OCI-LY7 (cell line): ENCODE measurements around the gene CDR2L. TPM values are rescaled to one million over a fixed set of nuclear protein-coding genes. Genes with fewer than 3 reads are reported as not detected.

Experiments used
- BruUV-seq: library from RNA; stranded (reverse); fragments of 400-500 nt; replicated peaks from 2 replicates; lab custom pipeline; 2021; lab: Mats Ljungman, UMichigan
- CTCF ChIA-PET: fragments of 300-600 bp; sonication (Branson Sonifier 250); formaldehyde crosslinking; loops from one replicate; lab custom pipeline; 2022; ENCODE audit warnings: antibody characterized with exemption; ENCODE audit not compliant: unreplicated experiment; lab: Charles Lee
- POLR2A ChIA-PET: fragments of 300-600 bp; sonication (Branson Sonifier 250); formaldehyde crosslinking; loops from one replicate; lab custom pipeline; 2022; ENCODE audit warnings: antibody characterized with exemption; lab: Charles Lee
- DNase-seq: peaks from one replicate; pipeline ENCODE4 v3.0.0-alpha.2; 2015; ENCODE audit warnings: low spot score
- H2AFZ ChIP-seq: fragments of 200-600 bp; sonication (generic), shearing (Covaris generic); 2 replicates; pipeline ENCODE4 v1.6.1; 2014; ENCODE audit warnings: mild to moderate bottlenecking, antibody characterized with exemption, low read length, moderate library complexity
- H3K27ac ChIP-seq: fragments of 200-600 bp; sonication (generic); 2 replicates; pipeline ENCODE4 v1.5.1; 2014; ENCODE audit warnings: mixed run types, low read depth, mild to moderate bottlenecking, moderate library complexity, low read length, inconsistent platforms; ENCODE audit not compliant: poor library complexity, severe bottlenecking
- H3K36me3 ChIP-seq: fragments of 200-600 bp; sonication (generic); 2 replicates; pipeline ENCODE4 v1.6.1; 2014; ENCODE audit warnings: mild to moderate bottlenecking, antibody characterized with exemption, low read length, moderate library complexity, mixed read lengths; ENCODE audit not compliant: insufficient read depth
- H3K4me1 ChIP-seq: fragments of 200-600 bp; sonication (generic); 2 replicates; pipeline ENCODE4 v1.5.1; 2014; ENCODE audit warnings: mild to moderate bottlenecking, low read length; ENCODE audit not compliant: insufficient read depth, poor library complexity, severe bottlenecking
- H3K4me2 ChIP-seq: fragments of 200-600 bp; sonication (generic); 2 replicates; pipeline ENCODE4 v1.6.1; 2014; ENCODE audit warnings: mild to moderate bottlenecking, low read length
- H3K4me3 ChIP-seq: fragments of 200-600 bp; sonication (generic); 2 replicates; pipeline ENCODE4 v1.5.1; 2014; ENCODE audit warnings: mild to moderate bottlenecking, low read depth, low read length; ENCODE audit not compliant: poor library complexity, severe bottlenecking
- H3K79me2 ChIP-seq: fragments of 200-600 bp; sonication (generic); 2 replicates; pipeline ENCODE4 v1.6.1; 2016; ENCODE audit warnings: low read depth, mild to moderate bottlenecking, low read length, moderate library complexity, mixed read lengths; ENCODE audit not compliant: insufficient read depth
- H3K9me2 ChIP-seq: fragments of 200-600 bp; sonication (generic); 2 replicates; pipeline ENCODE4 v1.6.1; 2016; ENCODE audit warnings: mild to moderate bottlenecking, low read length, mixed read lengths; ENCODE audit not compliant: insufficient read depth
- H3K9me3 ChIP-seq: fragments of 200-600 bp; sonication (generic); 2 replicates; pipeline ENCODE4 v1.6.1; 2014; ENCODE audit warnings: mild to moderate bottlenecking, mixed run types, low read length, mixed read lengths
- H4K20me1 ChIP-seq: fragments of 200-600 bp; sonication (generic); 2 replicates; pipeline ENCODE4 v1.6.1; 2014; ENCODE audit warnings: mild to moderate bottlenecking, antibody characterized with exemption, low read length, moderate library complexity, mixed read lengths; ENCODE audit not compliant: insufficient read depth
- EZH2phosphoT487 ChIP-seq: fragments of 200-600 bp; sonication (generic); IDR thresholded peaks from 2 replicates; pipeline ENCODE4 v1.6.1; 2018; ENCODE audit warnings: low read depth, borderline replicate concordance, mild to moderate bottlenecking, mixed run types, antibody characterized with exemption, low read length, moderate library complexity, mixed read lengths
- intact Hi-C: fragments of 100-400 bp; cut with micrococcal nuclease; formaldehyde crosslinking; loops from one replicate; pipeline ENCODE4 v1.10.0; 2022; ENCODE audit not compliant: unreplicated experiment
- total RNA-seq, 2 experiments: library from RNA; depleted of rRNA in 1 of 2; stranded (reverse); fragments of >200 nt in 1 of 2; shearing (Covaris generic) in 1 of 2; gene quantifications; 2 replicates each; pipeline ENCODE4 v1.2.3, GENCODE V29; 2014 to 2022
- TF ChIP-seq, protein P1 (sequence below): fragments of 200-600 bp; sonication (generic); conservative IDR thresholded peaks from 2 replicates; pipeline ENCODE4 v1.5.1; 2014; ENCODE audit warnings: mild to moderate bottlenecking, antibody characterized with exemption, low read length, moderate library complexity, mixed read lengths

CDR2L gene
- total RNA-seq, 2 experiments from 2014 or later, result 0.49 to 0.79 TPM

DNA sequence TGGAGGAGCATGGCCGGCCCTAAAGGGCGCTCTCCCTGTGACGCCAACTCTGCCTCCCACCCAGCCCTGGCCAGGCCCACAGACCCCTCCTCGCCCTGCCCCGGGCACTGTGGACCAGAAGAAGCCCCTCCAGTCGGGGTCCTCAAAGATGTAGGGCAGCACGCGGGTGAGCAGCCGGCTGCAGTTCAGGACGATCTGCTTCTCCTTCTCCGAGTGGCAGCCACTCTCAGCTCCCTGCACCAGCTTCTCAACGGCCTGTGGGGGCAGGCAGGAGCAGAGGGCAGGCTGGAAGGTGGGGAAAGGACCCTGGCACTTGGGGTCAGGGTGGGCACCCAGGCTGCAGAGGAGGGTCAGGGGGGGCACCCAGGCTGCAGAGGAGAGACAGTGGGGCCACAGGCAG is 23.8 kb upstream of the CDR2L start:
- no TSS peak for BruUV-seq
- TF ChIP-seq, protein P1, sequence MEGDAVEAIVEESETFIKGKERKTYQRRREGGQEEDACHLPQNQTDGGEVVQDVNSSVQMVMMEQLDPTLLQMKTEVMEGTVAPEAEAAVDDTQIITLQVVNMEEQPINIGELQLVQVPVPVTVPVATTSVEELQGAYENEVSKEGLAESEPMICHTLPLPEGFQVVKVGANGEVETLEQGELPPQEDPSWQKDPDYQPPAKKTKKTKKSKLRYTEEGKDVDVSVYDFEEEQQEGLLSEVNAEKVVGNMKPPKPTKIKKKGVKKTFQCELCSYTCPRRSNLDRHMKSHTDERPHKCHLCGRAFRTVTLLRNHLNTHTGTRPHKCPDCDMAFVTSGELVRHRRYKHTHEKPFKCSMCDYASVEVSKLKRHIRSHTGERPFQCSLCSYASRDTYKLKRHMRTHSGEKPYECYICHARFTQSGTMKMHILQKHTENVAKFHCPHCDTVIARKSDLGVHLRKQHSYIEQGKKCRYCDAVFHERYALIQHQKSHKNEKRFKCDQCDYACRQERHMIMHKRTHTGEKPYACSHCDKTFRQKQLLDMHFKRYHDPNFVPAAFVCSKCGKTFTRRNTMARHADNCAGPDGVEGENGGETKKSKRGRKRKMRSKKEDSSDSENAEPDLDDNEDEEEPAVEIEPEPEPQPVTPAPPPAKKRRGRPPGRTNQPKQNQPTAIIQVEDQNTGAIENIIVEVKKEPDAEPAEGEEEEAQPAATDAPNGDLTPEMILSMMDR, result peak; percentile 58
- TF ChIP-seq EZH2phosphoT487, result no peak
- ChIA-PET POLR2A (interaction anchor here (0.5 to 0.7 kb wide), 3 partner anchors 10 to 61 kb away, joined by 3 to 6 read pairs (median 3); no protein-coding TSS in a partner anchor), CTCF (interaction anchor here (1.0 to 1.4 kb wide), 2 partner anchors 9 to 100 kb away, joined by 3 to 4 read pairs; partner anchors contain the start of gene HID1)
- Histone ChIP-seq H2AFZ (no peak overlapping the region), H4K20me1 (no peaks in the 10 kb centered on the region), H3K79me2 (no peaks in the 10 kb centered on the region), H3K4me3 (no peak overlapping the region), H3K4me2 (no peak overlapping the region), H3K9me3 (no peaks in the 10 kb centered on the region), H3K36me3 (no peaks in the 10 kb centered on the region), H3K9me2 (no peaks in the 10 kb centered on the region), H3K27ac (no peak overlapping the region), H3K4me1 (peaks cover 7% of the 10 kb centered on the region)
- peak; percentile 26 for DNase-seq
- intact Hi-C loops, result no loop called here

DNA sequence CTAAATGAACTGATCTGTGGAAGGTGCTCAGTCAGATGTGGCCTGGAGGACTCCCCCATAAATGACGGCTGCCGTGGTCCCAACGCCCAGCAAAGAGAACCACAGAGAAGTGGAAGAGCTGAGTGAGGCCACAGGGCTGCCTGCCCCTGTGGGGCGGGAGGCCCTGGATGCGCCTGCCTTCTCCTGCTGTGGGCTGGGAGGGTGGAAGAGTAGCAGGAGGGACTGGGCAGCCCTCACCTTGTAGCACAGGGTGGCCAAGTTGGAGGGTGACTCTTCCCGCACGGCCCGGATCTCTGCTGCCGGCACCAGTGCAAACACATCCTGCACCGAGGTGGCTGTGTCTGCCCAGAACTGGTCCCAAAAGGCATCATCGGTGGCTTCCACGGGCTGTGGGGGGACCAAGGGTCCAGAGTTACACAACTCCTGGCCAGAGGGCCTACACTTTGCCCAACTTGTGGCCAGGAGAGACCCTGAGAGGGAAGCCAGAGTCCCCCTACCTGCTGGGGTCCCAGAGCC is 23.1 kb upstream of the CDR2L start:
- Histone ChIP-seq H3K79me2 (no peaks in the 10 kb centered on the region), H3K4me2 (no peak overlapping the region), H4K20me1 (no peaks in the 10 kb centered on the region), H3K9me3 (no peaks in the 10 kb centered on the region), H3K9me2 (no peaks in the 10 kb centered on the region), H3K36me3 (no peaks in the 10 kb centered on the region), H3K27ac (no peak overlapping the region), H3K4me1 (peaks cover 7% of the 10 kb centered on the region), H2AFZ (no peak overlapping the region), H3K4me3 (no peak overlapping the region)
- BruUV-seq, result no TSS peak
- intact Hi-C loops, result no loop called here
- ChIA-PET POLR2A (interaction anchor here (0.7 kb wide), 2 partner anchors 47 to 60 kb away, joined by 3 read pairs; no protein-coding TSS in a partner anchor), CTCF (interaction anchor here (0.6 to 1.4 kb wide), 3 partner anchors 8 to 99 kb away, joined by 3 to 4 read pairs (median 4); partner anchors contain the start of genes CDR2L and HID1)
- TF ChIP-seq EZH2phosphoT487, result no peak
- TF ChIP-seq, protein P1, result no peak
- DNase-seq, result no peak

DNA sequence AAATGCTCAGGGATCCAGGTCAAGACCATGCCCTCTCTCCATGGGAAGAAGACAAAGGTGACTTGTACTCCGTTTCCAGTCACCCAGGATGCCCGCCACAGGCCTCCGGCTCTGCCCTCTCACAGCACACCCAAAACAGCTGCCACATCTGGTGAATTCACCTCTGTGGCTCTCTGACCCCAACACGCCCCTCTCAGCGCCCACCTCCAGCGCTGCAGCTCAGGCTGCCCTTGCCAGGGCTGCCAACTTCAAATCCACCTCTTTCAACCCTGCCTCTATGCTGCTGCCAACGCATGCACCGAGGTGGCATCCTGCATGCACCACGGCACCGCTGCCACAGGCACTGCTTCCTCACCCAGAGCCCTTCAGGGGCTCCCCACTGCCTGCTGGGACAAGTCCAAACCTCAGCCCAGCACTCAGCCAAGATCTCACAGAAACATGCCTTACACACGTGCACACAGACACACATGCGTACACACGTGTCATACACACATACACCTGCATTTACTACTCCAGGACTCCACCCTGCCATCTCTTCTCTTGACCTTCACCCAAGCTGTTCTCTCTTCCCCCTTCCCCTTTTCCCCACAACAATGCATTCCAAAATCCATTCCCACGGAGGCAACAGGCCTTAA is 22.3 kb upstream of the CDR2L start:
- no peak for TF ChIP-seq EZH2phosphoT487
- TF ChIP-seq, protein P1, result no peak
- no peak overlapping the region for H3K4me2 ChIP-seq
- DNase-seq, result no peak
- POLR2A ChIA-PET, result no interaction called here
- no peaks in the 10 kb centered on the region for H3K9me3 ChIP-seq
- no peak overlapping the region for H2AFZ ChIP-seq
- no peak overlapping the region for H3K27ac ChIP-seq
- intact Hi-C loops, result no loop called here
- CTCF ChIA-PET, result no interaction called here
- no peaks in the 10 kb centered on the region for H3K79me2 ChIP-seq
- no peak overlapping the region for H3K4me3 ChIP-seq
- H3K4me1 ChIP-seq, result peaks cover 7% of the 10 kb centered on the region
- H3K36me3 ChIP-seq, result no peaks in the 10 kb centered on the region
- no TSS peak for BruUV-seq
- no peaks in the 10 kb centered on the region for H4K20me1 ChIP-seq
- H3K9me2 ChIP-seq, result no peaks in the 10 kb centered on the region
